ENCODE data around the gene OR6N1.

The OR6N1 gene

GRCh38 chr1:158771950-158772866, at the start of gene OR6N1:
Gene OR6N1 (minus strand): TSS chr1:158772195. CDS start chr1:158766682, 5,513 bp downstream.
- no peak for DNase-seq

DNA sequence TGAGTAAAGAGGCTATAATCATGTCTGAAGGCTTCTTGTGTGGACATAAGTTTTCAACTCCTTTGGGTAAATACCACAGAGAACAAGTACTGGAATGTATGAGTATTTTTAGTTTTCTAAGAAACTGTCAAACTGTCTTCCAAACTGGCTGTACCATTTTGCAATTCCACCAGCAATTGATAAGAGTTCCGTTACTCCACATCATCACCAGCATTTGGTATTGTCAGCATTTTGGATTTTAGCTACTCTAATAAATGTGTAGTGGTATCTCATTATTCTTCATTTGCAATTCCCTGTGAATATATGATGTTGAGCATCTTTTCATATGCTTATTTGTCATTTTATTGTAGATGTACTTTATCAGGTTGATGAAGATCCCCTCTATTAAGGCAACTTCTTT, 49.7 kb upstream of the OR6N1 start:
- DNase-seq = no peak

- DNase-seq = peak; percentile 11
These were observed 47.8 kb upstream of the OR6N1 start for GRCh38 chr1:158819461-158820443.

- DNase-seq = no peak
These were observed 47.0 kb upstream of the OR6N1 start for GRCh38 chr1:158818975-158819431.

DNA sequence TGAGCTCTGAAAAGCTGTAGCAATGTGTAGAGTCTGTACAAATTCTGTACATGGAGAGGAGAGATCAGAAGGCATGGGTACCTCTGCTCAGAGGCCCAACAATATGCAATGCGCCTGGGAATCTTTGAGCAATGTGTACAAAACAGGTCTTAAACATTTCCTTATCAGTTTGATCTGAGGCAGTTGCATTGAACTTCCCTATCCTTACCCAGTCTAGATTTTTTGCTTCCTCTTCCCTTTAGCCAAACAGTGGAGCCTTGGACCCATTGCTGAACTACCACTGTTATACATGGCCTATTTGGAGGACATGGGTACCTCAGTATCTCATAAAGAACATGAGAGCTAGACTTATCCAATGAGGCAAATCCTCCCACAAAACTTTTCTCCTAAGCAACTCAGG, 46.6 kb upstream of the OR6N1 start:
- DNase-seq = no peak

DNA sequence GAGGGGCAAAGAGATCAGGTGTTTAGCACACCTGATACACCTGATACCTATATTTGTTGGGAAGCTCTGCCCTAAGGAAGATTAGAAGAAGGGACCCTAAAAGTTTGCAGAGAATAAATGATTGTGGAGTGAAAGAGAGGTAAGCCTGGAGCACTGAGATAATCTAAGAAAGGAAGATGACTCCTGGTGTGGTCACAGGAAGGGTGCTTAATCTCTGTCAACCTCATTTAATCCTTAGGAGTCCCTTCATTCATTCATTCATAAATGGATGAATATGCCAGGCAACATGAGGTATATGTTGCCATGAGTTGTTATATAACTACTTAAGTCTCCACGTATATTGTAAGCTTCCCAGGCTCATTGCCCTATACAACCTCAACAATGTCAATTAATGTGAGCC, 43.0 kb upstream of the OR6N1 start:
- no peak for DNase-seq

DNA sequence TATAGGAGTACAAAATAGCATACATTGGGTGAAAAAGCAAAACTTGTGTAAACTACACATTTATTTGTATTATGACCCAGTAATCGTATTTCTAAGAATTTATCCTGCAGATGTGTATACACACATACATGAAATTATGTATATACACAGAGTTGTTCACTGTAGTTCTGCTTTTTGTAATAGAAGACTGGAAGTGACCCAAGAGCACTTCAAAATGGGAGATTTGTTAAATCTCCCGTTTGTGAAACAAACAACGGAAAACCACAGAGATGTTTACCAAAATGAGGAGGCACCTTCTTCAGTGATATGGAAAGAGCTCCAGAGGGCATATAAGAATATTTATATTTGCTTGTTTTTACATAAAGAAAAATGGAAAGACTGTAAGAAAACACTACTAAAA, 41.2 kb upstream of the OR6N1 start:
- no peak for DNase-seq

- no peak for DNase-seq
These were observed 40.3 kb upstream of the OR6N1 start for GRCh38 chr1:158812336-158812735.

GRCh38 chr1:158810311-158810710, 38.3 kb upstream of the OR6N1 start:
- DNase-seq = no peak

DNA sequence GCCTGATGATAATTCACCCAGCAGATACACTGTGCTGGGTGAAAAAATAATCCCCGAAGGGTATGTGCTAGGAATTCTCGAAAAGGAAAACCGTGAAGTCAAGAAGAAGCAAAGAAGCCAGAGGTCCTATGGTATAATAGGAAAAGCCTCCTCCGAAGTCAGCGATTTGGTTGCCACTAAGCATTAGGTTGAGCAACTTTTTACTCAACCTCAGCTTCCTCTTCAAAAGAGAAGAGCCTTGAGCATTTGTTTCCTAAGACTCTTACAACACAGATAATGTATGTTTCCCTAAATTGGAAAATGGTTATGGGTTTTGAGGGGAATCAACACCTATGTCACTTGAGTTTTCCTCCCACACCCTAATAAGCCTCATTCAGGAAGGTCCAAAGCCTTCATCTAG, 37.9 kb upstream of the OR6N1 start:
- DNase-seq = no peak

DNA sequence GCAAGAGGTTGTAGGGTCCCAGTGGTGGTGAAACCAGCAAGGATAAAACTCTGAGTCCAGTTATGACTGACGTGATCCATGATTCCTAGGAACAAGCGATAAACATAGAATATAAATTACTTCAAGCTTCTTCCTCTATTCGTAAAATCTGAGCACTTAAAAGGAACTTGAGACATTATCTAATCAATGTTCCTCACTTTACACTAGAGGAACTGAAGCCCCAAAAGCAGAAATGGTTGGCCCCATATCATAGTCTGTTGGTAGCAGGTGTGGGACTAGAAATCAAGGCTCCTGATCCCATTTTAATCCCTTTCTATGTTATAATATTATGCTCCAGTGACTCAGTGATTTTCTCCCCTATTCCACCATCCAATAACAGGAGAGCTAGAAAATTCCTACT, 37.3 kb upstream of the OR6N1 start:
- DNase-seq = no peak

- no peak for DNase-seq
These were observed 35.0 kb upstream of the OR6N1 start for GRCh38 chr1:158806916-158807536.

- no peak for DNase-seq
These were observed 31.7 kb upstream of the OR6N1 start for GRCh38 chr1:158803678-158804077.

GRCh38 chr1:158801396-158801795, 29.4 kb upstream of the OR6N1 start:
- no peak for DNase-seq

- DNase-seq = no peak
These were observed 28.5 kb upstream of the OR6N1 start for GRCh38 chr1:158800526-158800925.

- peak; percentile 18 for DNase-seq
These were observed 27.7 kb upstream of the OR6N1 start for GRCh38 chr1:158799689-158800088.

- no peak for DNase-seq
These were observed 26.5 kb upstream of the OR6N1 start for GRCh38 chr1:158798531-158798930.

- no peak for DNase-seq
These were observed 22.3 kb upstream of the OR6N1 start for GRCh38 chr1:158794247-158794646.

GRCh38 chr1:158793604-158794003, 21.6 kb upstream of the OR6N1 start:
- peak; percentile 50 for DNase-seq

- DNase-seq = no peak
These were observed 9.1 kb upstream of the OR6N1 start, which contains the start of gene OR6N2 for GRCh38 chr1:158781104-158781503. Gene OR6N2 (minus strand): TSS chr1:158781204. CDS start chr1:158777635, 3,569 bp downstream.

GRCh38 chr1:158754420-158754819, 17.6 kb downstream of the OR6N1 start, which contains the start of gene OR6K6:
Gene OR6K6 (plus strand): TSS chr1:158754720. CDS start chr1:158754888, 168 bp downstream.
- DNase-seq = no peak

DNA sequence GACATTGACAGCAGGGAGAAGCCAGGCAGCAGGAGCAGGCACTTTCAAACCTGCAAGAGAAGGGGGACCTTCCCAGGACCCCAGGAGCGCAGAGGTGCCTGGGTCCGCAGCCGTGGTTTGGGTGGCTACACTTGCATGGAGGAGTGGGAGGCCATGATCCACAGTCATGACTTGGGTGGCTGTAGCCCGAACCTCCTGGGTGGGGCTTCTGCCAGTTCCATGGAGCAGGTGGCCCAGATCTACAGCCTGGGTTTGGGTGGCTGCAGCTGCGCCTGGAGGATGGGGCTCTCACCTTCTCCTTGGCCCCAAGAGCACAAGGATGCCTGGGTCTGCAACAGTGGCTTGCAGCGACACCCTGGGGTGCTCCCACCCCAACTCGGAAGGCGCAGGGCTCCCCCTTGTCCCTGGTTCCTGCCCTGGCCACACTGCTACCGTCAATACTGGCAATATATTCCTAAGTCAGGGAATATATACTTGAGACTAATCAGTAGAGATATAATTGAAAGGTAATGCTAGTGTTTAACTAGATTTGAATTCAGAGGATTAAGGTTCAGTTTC, 19.8 kb downstream of the OR6N1 start:
- no peak for DNase-seq
